ENCODE measurements around the gene CAPS2. TPM values are rescaled to one million over a fixed set of nuclear protein-coding genes. Genes with fewer than 3 reads are reported as not detected.
"Not testable (repeated sequence)": the region's sequence is repeated elsewhere in the genome, so short reads cannot be mapped to it uniquely, and the experiment has no call there.

The CAPS2 gene
- total RNA-seq (2014; rRNA removed; shearing (Covaris generic)) = 2.4 and 2.5 TPM in 2 replicates

- in situ Hi-C loops (cut with HindIII; ENCODE audit: low sequenced_read_pairs) = no loop called here
- DNase-seq (ENCODE audit: low spot score) = peak; percentile 82
These were observed at the start of gene CAPS2 for GRCh38 chr12:75329918-75330826. TSS of gene CAPS2 (minus strand) at chr12:75330324. CDS start at chr12:75326498, 3,826 bp downstream.

GRCh38 chr12:75378354-75378753, 48.2 kb upstream of the CAPS2 start:
- DNase-seq (ENCODE audit: low spot score) = no peak
- in situ Hi-C loops (cut with HindIII; ENCODE audit: low sequenced_read_pairs) = no loop called here

DNA sequence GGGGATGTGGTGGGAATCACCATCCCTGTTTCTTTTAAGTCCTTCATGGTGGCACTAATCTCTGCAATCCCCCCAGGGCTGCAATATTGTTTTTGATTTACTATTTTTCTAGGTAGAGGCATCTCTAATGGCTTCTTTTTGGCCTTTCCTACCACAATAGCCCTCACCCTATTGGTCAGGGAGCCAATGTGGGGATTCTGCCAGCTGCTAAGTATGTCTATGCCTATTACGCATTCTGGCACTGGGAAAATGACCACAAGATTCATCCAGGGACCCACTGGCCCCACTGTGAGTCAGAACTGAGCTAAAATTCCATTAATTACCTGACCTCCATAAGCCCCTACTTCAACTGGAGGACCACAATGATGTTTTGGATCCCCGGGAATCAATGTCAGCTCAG, 44.8 kb upstream of the CAPS2 start:
- no peak for DNase-seq (ENCODE audit: low spot score)
- in situ Hi-C loops (cut with HindIII; ENCODE audit: low sequenced_read_pairs) = no loop called here

GRCh38 chr12:75366629-75367028, 36.5 kb upstream of the CAPS2 start:
- in situ Hi-C loops (cut with HindIII; ENCODE audit: low sequenced_read_pairs) = no loop called here
- no peak for DNase-seq (ENCODE audit: low spot score)

DNA sequence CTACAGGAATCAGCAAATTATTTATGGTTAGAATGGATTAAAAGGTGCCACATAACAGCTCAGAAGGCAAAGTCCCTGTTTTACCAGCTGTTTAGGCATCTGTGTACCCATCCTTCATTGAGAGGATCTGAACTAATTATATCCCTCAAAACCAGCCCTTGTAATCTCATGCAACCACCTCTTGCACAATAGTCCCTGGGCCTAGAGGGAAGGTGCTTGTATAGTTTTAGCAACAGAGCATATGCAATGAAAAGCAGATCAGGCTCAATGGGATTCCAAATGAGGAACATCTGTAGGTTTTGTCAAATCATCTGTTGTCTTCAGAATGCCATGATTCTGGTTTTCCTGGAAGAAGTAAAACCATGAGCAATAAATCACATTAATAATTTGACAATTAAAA, 34.8 kb upstream of the CAPS2 start:
- no peak for DNase-seq (ENCODE audit: low spot score)
- in situ Hi-C loops (cut with HindIII; ENCODE audit: low sequenced_read_pairs) = no loop called here

DNA sequence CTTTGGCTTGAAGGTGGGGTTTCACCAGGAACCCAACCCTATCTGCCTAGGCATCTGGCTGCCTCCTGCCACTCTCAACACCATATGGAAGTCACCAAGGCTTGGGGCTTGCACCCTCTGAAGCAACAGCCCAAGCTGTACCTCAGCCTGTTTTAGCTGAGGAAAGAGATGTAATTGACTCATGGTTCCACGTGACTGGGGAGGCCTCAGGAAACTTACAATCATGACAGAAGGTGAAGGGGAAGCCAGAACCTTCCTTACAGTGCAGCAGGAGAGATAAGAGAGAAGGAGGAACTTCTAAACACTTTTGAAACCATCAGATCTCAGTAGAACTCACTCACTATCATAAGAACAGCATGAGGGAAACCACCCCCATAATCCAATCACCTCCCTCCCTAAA, 31.3 kb upstream of the CAPS2 start:
- in situ Hi-C loops (cut with HindIII; ENCODE audit: low sequenced_read_pairs) = no loop called here
- DNase-seq (ENCODE audit: low spot score) = no peak

- no peak for DNase-seq (ENCODE audit: low spot score)
- in situ Hi-C loops (cut with HindIII; ENCODE audit: low sequenced_read_pairs) = no loop called here
These were observed 30.8 kb upstream of the CAPS2 start for GRCh38 chr12:75360920-75361319.

DNA sequence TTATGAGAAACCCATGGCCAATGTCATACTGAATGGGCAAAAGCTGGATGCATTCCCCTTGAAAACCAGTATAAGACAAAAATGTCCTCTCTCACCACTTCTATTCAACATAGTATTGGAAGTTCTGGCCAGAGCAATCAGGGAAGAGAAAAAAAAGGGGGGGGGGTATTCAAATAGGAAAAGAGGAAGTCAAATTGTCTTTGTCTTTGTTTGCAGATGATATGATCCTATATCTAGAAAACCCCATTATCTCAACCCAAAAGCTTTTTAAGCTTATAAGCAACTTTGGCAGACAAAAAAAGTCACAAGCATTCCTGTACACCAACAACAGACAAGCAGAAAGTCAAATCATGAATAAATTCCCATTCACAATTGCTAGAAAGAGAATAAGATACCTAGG, 23.9 kb upstream of the CAPS2 start:
- no peak for DNase-seq (ENCODE audit: low spot score)
- in situ Hi-C loops (cut with HindIII; ENCODE audit: low sequenced_read_pairs) = no loop called here

GRCh38 chr12:75350413-75350812, 20.3 kb upstream of the CAPS2 start:
- in situ Hi-C loops (cut with HindIII; ENCODE audit: low sequenced_read_pairs) = no loop called here
- no peak for DNase-seq (ENCODE audit: low spot score)

DNA sequence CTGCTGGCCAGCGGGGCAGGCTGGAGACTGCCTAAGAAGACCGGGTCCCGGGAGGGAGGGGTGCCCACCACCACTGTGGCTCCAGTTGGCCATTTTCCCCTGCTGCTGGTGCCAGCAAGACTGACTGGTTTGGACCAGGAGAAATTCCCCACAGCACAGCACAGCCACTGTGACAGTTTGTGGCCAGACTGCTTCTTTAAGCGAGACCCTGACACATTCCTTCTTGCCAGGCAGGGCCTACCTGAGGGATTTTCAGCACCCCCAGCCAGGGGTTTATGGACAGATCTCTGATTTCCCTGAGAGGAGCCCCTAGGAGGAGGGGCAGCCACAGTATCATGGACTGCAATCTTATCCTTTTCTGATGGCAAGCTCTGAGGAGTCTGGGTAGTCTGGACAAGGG, 19.8 kb upstream of the CAPS2 start:
- DNase-seq (ENCODE audit: low spot score) = no peak
- in situ Hi-C loops (cut with HindIII; ENCODE audit: low sequenced_read_pairs) = no loop called here

DNA sequence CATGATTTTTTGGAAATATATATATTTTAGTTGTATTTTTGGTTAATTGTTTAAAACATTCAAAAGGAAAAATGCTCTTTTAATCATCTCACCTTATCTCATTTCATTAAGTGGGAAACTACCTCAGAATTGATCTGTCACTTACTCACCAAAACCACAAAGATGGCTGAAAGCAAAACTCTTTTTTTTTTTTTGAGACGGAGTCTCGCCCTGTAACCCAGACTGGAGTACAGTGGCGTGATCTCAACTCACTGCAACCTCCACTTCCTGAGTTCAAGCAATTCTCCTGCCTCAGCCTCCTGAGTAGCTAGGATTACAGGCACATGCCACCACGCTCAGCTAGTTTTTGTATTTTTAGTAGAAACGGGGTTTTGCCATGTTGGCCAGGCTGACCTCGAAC, 16.1 kb upstream of the CAPS2 start:
- DNase-seq (ENCODE audit: low spot score); in situ Hi-C loops (cut with HindIII; ENCODE audit: low sequenced_read_pairs): not testable (repeated sequence)

- in situ Hi-C loops (cut with HindIII; ENCODE audit: low sequenced_read_pairs) = no loop called here
- no peak for DNase-seq (ENCODE audit: low spot score)
These were observed 15.4 kb upstream of the CAPS2 start for GRCh38 chr12:75345531-75345930.

GRCh38 chr12:75341873-75342272, 11.7 kb upstream of the CAPS2 start:
- in situ Hi-C loops (cut with HindIII; ENCODE audit: low sequenced_read_pairs) = no loop called here
- no peak for DNase-seq (ENCODE audit: low spot score)

GRCh38 chr12:75337905-75338304, 7.8 kb upstream of the CAPS2 start:
- no peak for DNase-seq (ENCODE audit: low spot score)
- in situ Hi-C loops (cut with HindIII; ENCODE audit: low sequenced_read_pairs) = no loop called here

DNA sequence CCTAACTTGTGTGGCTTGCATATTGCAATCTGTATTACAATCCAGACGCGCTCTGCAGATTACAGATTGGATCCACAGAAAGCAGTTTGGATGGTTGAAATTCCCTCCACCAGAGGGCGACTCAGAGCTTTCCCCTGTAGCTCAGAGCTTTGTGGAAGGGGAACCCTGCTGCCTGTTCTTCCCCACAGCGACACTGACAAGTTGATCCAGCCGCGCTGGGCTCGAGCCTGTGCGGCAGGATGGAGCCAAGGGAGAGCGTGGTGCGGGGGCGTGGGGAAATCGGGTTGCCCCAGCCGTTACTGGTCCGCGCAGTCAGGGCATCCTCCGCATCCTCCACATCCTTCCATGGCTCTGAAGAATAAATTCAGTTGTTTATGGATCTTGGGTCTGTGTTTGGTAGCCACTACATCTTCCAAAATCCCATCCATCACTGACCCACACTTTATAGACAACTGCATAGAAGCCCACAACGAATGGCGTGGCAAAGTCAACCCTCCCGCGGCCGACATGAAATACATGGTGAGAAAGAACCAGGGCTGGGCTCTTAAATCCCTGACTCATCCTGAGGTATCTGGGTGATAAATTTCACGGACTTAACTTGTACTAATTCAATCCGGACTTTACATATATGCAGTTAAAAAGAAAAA, 4.4 kb upstream of the CAPS2 start, which contains the start of gene GLIPR1L1:
TSS of gene GLIPR1L1 (plus strand) at position 287 of the 647 bp plus-strand sequence. CDS start at position 346, 59 bp downstream.
- in situ Hi-C loops (cut with HindIII; ENCODE audit: low sequenced_read_pairs) = no loop called here
- peak; percentile 94 for DNase-seq (ENCODE audit: low spot score)

- in situ Hi-C loops (cut with HindIII; ENCODE audit: low sequenced_read_pairs) = no loop called here
- no peak for DNase-seq (ENCODE audit: low spot score)
These were observed 2.5 kb downstream of the CAPS2 start for GRCh38 chr12:75327642-75328041.

DNA sequence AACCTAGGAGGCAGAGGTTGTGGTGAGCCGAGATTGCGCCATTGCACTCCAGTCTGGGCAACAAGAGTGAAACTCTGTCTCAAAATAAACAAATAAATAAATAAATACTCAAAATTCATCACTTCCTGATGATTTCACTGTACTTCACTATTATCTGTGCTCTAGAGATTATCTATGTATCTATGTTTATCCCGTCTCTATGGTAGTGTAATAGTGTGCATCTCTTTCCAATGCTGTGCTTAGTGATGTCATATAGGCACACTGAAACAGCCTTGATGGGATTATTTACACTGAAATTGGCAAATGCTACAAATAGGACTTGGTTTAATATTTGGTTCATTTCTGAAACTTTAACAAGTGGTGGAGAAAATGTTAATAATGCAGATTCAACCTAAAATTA, 6.5 kb downstream of the CAPS2 start:
- no peak for DNase-seq (ENCODE audit: low spot score)
- in situ Hi-C loops (cut with HindIII; ENCODE audit: low sequenced_read_pairs) = no loop called here

DNA sequence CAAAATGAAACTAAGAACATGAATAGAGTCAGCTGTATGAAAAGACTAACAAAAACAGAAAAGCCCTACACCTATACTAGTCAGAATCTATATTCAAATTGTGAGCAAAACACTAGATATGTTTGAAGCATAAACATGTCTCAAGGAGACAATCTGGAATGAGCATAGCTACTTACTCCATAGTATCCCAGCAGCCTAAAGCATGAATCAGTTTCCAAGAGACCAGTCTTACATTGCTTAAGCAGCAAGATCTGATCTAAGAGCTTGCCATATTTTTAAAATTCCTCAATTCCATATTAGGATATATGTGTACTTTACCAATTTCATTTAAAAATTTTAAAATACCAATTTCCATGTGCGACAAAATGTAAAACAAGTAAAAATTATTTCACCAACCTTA, 7.7 kb downstream of the CAPS2 start:
- DNase-seq (ENCODE audit: low spot score) = no peak
- in situ Hi-C loops (cut with HindIII; ENCODE audit: low sequenced_read_pairs) = no loop called here

DNA sequence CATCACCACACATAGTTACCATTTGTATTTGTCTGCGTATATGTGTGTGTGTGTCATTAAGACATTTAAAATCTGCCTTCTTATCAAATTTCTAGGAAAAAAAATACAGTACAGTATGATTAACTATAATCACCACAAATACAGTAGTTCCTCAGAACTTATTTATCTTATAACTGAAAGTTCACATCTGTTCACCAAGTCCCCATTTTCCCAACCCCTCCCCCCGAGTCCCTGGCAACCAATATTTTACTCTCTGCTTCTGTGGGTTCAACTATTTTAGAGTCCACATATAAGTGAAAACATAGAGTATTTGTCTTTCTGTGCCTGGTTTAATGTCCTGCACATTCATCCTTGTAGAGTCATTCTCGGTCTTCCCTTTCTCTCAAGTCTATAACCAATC, 12.3 kb downstream of the CAPS2 start:
- no peak for DNase-seq (ENCODE audit: low spot score)
- in situ Hi-C loops (cut with HindIII; ENCODE audit: low sequenced_read_pairs) = no loop called here

DNA sequence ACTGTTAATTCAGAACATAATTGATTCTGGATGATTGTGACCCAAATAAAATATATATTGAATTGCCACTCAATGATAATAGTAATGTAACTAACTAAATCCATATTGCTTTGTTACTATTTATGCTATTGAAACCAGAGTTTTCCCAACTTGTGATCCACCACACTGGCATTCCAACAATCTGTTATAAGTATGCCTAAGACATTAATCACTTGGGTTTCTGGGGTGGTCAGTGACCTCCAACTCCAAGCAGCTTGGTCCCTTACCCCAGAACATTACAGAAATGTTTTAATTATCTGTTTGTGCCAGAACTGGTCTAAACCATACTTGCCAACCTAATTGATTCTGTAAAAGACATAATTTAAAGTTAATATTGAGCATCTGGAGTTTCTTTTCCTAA, 14.6 kb downstream of the CAPS2 start:
- DNase-seq (ENCODE audit: low spot score) = no peak
- in situ Hi-C loops (cut with HindIII; ENCODE audit: low sequenced_read_pairs) = no loop called here
